GM18505 (cell line): ENCODE measurements around the gene PSD4.

Experiments
- ATAC-seq: cut with Tn5 transposase; IDR thresholded peaks from one replicate; pipeline ENCODE4 v1.9.1; 2021; ENCODE audit not compliant: unreplicated experiment
- POLR2A ChIP-seq: IDR thresholded peaks from 4 replicates; pipeline ENCODE4 v1.6.1; 2011; ENCODE audit warnings: borderline replicate concordance; ENCODE audit not compliant: insufficient read depth, insufficient read length; ENCODE audit errors: extremely low read depth

Gene PSD4

DNA sequence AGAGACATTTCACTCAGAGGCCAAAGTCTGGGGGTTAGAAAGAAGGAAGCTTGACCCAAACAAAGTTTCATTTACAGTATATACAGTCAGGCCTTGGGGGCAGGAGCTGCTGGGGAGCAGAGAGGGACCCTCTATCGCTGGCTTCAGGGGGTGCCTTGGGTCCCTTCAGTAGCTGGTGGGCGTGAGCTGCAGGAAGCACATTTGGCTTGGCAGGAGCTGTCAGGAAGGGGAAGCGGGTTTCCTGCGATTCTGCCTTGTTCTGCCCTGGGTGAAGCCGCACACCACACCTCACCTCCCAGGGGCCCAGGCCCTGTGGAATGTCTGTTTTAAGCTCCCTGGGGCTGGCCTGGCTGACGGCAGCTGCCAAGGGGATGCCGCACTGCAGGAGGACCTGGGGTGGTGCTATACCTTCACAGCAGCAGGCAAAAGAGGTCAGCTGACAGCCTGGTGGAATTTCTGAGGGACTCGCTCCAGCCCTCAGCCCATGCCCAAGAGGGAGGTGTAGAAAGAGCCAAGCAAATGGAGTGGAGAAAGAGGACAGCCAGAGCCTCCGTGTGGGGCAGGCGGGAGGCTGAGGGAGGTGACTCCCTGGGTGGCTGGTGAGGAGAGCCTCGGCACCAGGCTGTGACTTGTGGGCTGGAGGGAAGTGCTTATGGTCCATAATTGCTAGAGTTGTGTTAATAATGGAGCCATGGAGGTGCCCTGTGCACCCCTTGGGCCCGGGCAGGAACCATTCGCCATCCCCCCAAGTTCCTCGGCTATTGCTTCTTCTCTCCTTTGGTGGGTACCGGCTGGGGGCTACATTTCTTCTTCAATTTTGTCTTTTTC lies 43.9 kb downstream of the PSD4 start:
- no peak for ATAC-seq
- TF ChIP-seq POLR2A: no peak

- ATAC-seq: no peak
- TF ChIP-seq POLR2A: no peak
Measured at GRCh38 chr2:113218283-113219091, 44.7 kb downstream of the PSD4 start.

DNA sequence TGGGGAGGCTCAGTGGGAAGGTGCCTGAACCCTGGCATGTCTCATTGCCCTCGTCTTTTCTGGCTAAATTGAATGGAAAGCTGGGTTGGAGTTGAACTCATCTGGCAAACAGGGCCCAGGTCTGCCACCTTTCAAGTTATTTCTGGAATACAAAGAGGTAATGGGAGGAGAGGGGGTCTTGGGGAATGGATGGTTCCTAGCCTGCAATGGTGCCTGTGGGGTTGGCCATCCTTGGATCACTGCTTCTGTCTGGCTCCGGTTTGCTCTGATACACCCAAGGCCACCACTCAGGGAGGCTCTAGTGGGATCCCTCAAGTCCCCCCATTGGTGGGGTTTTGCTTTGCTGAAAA lies 45.3 kb downstream of the PSD4 start:
- no peak for TF ChIP-seq POLR2A
- ATAC-seq: no peak

DNA sequence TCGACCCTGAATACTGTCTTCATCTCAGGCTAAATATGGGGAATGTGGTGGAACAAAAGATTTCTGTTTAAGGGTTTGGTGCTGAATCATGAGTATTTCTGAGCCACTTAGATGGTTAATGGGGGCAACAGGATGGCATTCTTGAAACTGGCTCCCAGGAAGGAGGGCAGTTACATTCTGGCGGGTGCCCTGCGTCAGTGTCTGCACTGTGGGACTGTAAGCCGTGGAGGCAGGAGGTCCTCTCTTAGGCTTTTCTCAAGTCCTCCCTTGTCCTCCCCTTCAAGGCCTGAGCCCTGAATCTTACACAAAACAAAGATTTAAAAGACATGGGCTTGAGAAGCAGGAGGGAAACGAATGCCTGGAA lies 45.7 kb downstream of the PSD4 start:
- TF ChIP-seq POLR2A: no peak
- ATAC-seq: no peak

DNA sequence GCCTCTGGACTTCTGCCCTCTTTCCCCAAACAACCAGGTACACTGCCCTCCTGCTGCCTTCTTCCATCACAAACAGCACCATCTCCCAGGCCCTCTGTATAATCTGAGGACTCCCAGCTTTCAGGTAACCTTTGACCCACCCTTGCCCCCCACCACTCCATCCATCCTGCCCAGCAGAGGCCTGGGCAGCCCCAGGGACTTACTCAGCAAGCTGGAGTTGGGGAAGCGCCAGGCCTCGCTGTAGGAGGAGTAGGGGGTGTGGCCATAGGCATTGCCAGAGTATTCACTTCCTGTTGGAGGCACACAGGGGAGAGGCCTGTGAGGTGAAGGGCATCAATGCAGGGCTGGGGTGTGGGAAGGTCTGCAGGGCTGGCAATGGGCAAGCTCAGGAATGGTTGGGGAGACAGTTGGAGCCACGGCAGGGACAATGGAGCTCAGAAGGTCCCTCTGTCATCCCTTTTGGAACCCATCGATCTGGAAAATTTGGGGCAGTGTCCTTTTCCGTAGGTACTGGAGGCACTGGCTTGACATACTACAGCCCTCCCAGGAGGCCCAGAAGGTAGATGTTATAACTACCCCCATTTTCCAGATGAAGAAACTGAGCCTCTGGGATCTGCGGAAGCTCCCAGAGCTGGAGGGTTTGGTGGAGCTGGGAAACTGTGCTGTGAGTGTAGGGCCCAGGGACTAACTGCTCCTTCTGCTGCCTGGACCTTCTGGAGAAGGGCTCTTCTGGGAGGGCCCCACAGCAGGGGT lies 46.3 kb downstream of the PSD4 start:
- TF ChIP-seq POLR2A: no peak
- ATAC-seq: no peak

DNA sequence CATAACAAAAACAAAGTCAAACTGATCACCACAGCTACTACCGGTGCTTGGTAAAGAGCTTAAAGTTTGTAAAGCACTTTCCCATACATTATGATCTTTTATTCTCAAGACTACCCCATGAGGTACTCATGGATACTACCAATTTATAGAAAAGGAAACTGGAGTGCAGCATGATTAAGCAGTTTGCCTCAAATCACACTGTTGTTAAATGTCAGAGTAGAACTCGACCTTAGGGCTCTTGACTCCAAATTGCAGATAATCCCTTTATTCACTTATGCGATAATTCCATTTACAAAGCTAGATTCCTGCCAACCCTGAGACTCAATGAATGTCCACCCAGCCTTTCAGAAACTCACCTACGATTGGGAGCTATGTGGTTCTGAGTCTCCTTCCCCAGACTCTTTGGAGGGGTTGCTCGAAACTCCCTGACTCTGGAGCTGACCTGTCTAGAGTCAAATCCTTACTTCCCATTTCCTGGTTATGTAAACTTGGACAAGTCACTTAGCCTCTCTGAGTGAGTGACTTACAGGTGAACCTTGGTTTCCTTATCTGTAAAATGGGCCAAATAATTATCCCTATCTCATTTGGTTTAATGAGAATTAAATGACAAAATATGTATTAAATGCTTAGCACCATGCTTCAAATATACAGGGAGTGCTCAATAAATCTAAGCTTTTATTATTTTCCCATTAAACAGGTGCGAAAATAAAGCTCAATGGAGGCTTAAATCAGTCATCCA lies 47.4 kb downstream of the PSD4 start:
- no peak for TF ChIP-seq POLR2A
- no peak for ATAC-seq

DNA sequence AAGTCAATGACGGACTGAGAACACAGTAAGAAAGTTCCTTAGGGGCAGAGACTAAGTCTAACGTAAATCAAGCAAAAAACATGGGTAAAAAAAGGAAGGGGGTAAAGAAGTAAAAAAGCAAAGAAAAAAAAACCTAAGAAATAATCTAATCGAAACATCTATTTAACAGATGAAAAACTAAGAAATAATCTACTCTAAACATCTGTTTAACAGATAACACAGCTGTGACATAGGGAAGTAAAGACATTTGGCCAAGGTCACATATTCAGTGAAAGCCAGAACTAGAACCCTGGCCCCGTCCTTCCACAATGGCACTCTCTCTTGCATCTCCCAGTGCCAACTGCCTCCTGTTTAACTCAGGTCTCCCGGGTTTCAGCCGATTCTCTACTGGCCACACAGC lies 48.1 kb downstream of the PSD4 start:
- no peak for TF ChIP-seq POLR2A
- no peak for ATAC-seq

DNA sequence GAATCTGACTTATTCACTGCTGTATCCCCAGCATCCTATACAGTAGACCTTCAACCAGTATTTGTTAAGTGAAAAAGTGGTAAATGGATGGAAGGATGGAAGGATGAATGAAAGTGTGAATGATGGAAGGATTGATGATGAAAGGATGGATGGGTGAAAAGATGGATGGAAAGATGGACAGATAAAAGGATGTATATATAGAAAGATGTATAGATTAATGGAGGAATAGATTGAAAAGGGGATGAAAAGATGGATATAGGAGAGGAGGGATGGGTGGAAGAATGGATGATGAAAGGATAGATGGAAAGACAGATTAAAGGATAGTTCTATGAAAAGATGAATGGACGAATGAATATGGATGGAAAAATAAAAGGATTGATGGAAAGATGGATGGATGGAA lies 50.0 kb downstream of the PSD4 start:
- ATAC-seq: no peak
- no peak for TF ChIP-seq POLR2A

DNA sequence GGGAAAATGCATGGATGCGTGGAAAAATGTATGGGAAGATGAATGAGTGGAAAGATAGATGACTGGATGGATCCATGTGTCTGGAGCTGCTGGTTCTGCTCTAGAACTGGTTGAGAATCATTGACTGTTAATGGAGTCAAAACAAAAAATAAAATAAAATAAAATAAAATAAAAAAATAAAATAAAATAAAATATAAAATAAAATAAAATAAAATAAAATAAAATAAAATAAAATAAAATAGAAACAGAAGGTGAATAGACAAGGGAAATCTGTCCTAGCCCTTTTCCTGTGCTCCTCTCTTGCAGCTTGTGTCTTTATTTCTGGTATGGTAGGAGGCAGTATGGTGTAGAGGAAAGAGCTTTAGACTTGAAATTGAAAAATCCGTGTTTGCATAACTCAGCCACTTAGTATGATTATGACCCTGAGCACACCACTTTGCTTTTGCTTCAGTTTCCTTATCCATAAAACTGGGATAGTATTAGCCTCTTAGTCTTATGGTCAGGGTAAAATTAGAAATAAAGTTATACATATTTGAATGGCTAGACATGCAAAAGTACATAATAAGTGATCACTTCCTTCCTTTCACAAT lies 51.0 kb downstream of the PSD4 start:
- TF ChIP-seq POLR2A: no peak
- ATAC-seq: no peak

DNA sequence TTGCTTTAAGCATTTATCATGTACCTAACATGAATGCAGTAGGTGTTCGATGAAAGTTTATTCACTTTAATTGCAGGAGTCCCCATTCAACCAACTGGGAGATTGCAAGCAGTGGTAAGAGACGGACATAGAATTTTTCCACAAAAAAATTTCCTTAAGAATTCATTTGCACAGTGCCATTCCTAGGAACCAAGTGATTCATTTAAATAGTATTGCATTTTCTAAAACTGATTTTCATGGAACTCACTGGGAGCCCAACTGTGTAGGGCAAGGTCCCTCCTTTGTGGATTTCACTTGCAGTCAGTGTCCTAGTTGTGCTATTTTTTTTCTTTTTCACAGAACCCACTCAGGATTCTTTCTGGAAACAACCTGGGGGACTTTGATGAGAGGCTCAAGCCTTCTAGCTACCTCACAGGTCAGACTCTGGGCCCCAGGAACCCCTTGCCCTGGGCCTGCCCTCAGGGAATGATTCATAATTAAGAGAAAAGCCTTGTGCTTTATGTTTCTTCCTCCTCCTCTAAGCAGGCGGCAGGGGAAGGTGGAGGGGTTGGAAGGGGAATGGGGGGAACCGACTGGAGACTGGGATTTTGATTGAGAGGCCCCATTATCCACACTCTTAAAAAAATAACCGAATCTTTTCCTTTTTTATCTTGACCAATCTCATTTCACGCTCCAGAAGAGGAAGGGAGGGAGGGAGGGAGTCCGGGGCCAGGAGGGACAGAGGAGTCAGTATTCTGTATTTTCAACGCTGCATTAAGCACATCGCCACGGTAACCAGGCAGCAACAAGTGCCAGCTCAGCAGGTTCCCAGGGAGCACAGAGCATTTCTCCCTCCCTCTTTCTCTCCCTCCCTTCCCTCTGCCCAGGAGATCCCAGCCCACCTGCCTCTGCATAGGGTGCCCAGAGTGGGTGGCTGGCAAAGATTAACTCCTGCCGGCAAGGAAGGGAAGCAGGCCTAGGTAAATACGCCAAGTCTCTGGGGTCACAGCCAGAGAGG lies 51.8 kb downstream of the PSD4 start:
- no peak for TF ChIP-seq POLR2A
- ATAC-seq: no peak

GRCh38 chr2:113226462-113226861 lies 52.7 kb downstream of the PSD4 start:
- no peak for ATAC-seq
- no peak for TF ChIP-seq POLR2A
